GM12891 (cell line): ENCODE data around the gene MOCS3.

Source experiments
- PAX5 ChIP-seq: IDR thresholded peaks from 2 replicates; pipeline ENCODE4 v1.6.1; 2011; ENCODE audit warnings: low read length, moderate library complexity, mild to moderate bottlenecking; ENCODE audit not compliant: insufficient read depth, severe bottlenecking
- POLR2A ChIP-seq: IDR thresholded peaks from 2 replicates; pipeline ENCODE4 v1.6.1; 2011; ENCODE audit warnings: low read depth, low read length, control low read depth
- POLR2AphosphoS5 ChIP-seq: IDR thresholded peaks from 2 replicates; pipeline ENCODE4 v1.6.1; 2011; ENCODE audit warnings: low read depth, low read length, control low read depth
- SPI1 ChIP-seq: IDR thresholded peaks from 2 replicates; pipeline ENCODE4 v1.6.1; 2011; ENCODE audit warnings: low read depth, low read length, control low read depth
- TAF1 ChIP-seq: IDR thresholded peaks from 2 replicates; pipeline ENCODE4 v1.6.1; 2011; ENCODE audit warnings: low read depth, low read length, control low read depth

DNA sequence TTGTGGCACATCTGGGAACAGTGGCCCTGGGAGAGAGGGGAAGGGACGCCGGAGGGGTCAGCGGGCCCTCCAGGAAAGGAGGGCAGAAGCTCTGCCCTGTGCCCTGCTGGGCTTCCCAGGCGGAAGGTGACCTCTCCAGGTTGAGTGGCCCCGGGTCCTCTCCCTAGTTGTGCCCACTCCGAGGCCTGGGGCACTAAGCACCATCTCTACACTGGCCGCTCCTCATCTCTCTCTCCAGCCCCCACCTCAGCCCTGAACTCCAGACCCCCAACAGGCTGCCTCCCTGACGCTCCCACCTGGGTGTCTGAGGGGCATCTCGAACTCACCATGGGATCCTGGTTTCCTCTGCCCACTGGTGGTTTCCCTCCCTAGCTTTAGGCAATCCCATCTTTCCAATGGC is 46.2 kb downstream of the MOCS3 start:
- TF ChIP-seq POLR2A (no peak), TAF1 (no peak), POLR2AphosphoS5 (no peak), SPI1 (no peak), PAX5 (no peak)
